HUDEP-2 (cell line): Measurements from ENCODE around the gene MTMR4.
"Not testable (repeated sequence)": the region's sequence is repeated elsewhere in the genome, so short reads cannot be mapped to it uniquely, and the experiment has no call there.

Experiments used
- DNase-seq, 76 experiments: peaks; one replicate each; lab custom pipeline; 2025; ENCODE audit not compliant: unreplicated experiment in 76 of 76; lab: John Stamatoyannopoulos, UW

MTMR4 gene

GRCh38 chr17:58527306-58527705, 12.9 kb upstream of the MTMR4 start:
- DNase-seq: no peak

- DNase-seq: no peak
These were observed 10.8 kb upstream of the MTMR4 start for GRCh38 chr17:58525239-58525638.

- DNase-seq: no peak
These were observed 7.2 kb upstream of the MTMR4 start for GRCh38 chr17:58521680-58522079.

- DNase-seq: peak in 15 of 76 experiments; percentile 8 to 54 (median 18)
These were observed 6.5 kb upstream of the MTMR4 start for GRCh38 chr17:58520843-58521430.

GRCh38 chr17:58517928-58518609, 3.6 kb upstream of the MTMR4 start:
- DNase-seq: peak; percentile 67 to 100 (median 99)

- DNase-seq: no peak
These were observed 3.0 kb upstream of the MTMR4 start for GRCh38 chr17:58517378-58517927.

- no peak for DNase-seq
These were observed 2.4 kb upstream of the MTMR4 start for GRCh38 chr17:58516644-58517377.

GRCh38 chr17:58515286-58515685, 848 bp upstream of the MTMR4 start:
- DNase-seq: no peak

GRCh38 chr17:58514770-58515157, 326 bp upstream of the MTMR4 start:
- no peak for DNase-seq

GRCh38 chr17:58513267-58513964, 1.0 kb downstream of the MTMR4 start:
- DNase-seq: no peak

GRCh38 chr17:58510075-58510474, 4.4 kb downstream of the MTMR4 start:
- DNase-seq: no peak

GRCh38 chr17:58508341-58509067, 5.9 kb downstream of the MTMR4 start:
- no peak for DNase-seq

GRCh38 chr17:58507123-58507634, 7.3 kb downstream of the MTMR4 start:
- DNase-seq: no peak

GRCh38 chr17:58506354-58507080, 7.9 kb downstream of the MTMR4 start:
- DNase-seq: no peak

- DNase-seq: no peak
These were observed 9.5 kb downstream of the MTMR4 start for GRCh38 chr17:58504826-58505351.

- no peak for DNase-seq
These were observed 10.6 kb downstream of the MTMR4 start for GRCh38 chr17:58503866-58504265.

- DNase-seq: not testable (repeated sequence)
These were observed 11.3 kb downstream of the MTMR4 start for GRCh38 chr17:58503134-58503533.

- DNase-seq: no peak
These were observed 13.0 kb downstream of the MTMR4 start for GRCh38 chr17:58501451-58501850.

- DNase-seq: no peak
These were observed 16.1 kb downstream of the MTMR4 start for GRCh38 chr17:58498177-58498828.
